ENCODE results near the gene MYO1E. TPM values are rescaled to one million over a fixed set of nuclear protein-coding genes. Genes with fewer than 3 reads are reported as not detected.

MYO1E gene
- total and polyA plus RNA-seq, 2 of the 8 experiments (the other 6 are each of a cell fraction or from before 2014, with no cell fraction given) = 19.6 to 142 TPM

- 91% methylated on average over 2 of the region's 2 CpGs; no CpG with 5 or more reads in 1 of the 2 experiments for WGBS, 2 experiments (ENCODE audit: extremely low coverage in 1 of 2, insufficient coverage in 1 of 2, insufficient read length in 1 of 2, insufficient replicate concordance in 2 of 2, low coverage in 1 of 2, low lambda C conversion rate in 2 of 2, missing lambda C conversion rate in 1 of 2)
- POLR2A ChIA-PET (ENCODE audit: partially characterized antibody) = no interaction called here
- TF ChIP-seq ATF3 (IDR thresholded peaks at IDR 0.05; ENCODE audit: insufficient read depth, low read depth, low read length) = no peak
- TF ChIP-seq SIN3A (conservative IDR thresholded peaks at IDR 0.05 in 1 of 2, IDR thresholded peaks at IDR 0.05 in 1 of 2; ENCODE audit: low read depth in 1 of 2, low read length in 2 of 2) = no peak
Measured at GRCh38 chr15:59230531-59231055, 142.1 kb downstream of the MYO1E start.

More at GRCh38 chr15:59230531-59231055, 142.1 kb downstream of the MYO1E start:
- no peak overlapping the region for H3K4me2 ChIP-seq (ENCODE audit: insufficient read depth in 1 of 2, low read depth in 2 of 2, low read length in 2 of 2)
- H3K9me3 ChIP-seq (ENCODE audit: insufficient read depth in 2 of 2, low read depth in 1 of 2, low read length in 1 of 2) = no peaks in the 10 kb centered on the region
- H4K20me1 ChIP-seq (replicated peaks in 1 of 2; ENCODE audit: control insufficient read depth in 1 of 2, insufficient read depth in 2 of 2, low read length in 2 of 2) = peaks cover 0 to 2% of the 10 kb centered on the region in 2 experiments
- H2BK20ac ChIP-seq (ENCODE audit: low read length) = no peak overlapping the region
- H3K27ac ChIP-seq (ENCODE audit: low read depth, low read length) = no peak overlapping the region
- H4K5ac ChIP-seq (ENCODE audit: insufficient read length, low read depth, low read length) = no peak overlapping the region
- H3K23ac ChIP-seq (ENCODE audit: insufficient read length) = no peak overlapping the region
- CTCF ChIA-PET (ENCODE audit: partially characterized antibody) = no interaction called here
- no peak overlapping the region for H2AK5ac ChIP-seq (ENCODE audit: low read depth, low read length)
- FAIRE-seq = no peak
- H4K8ac ChIP-seq (ENCODE audit: extremely low read depth, insufficient read depth, low read length) = no peak overlapping the region
- H2BK5ac ChIP-seq (ENCODE audit: low read depth, low read length) = no peak overlapping the region
- no peak overlapping the region for H3K56ac ChIP-seq (replicated peaks; ENCODE audit: insufficient read length, low read depth, low read length)
- no peak overlapping the region for H2BK15ac ChIP-seq (ENCODE audit: low read length)
- H2BK120ac ChIP-seq (replicated peaks; ENCODE audit: low read depth, low read length) = no peak overlapping the region
- H3K79me1 ChIP-seq (ENCODE audit: low read depth, low read length) = no peaks in the 10 kb centered on the region
- H3K4ac ChIP-seq (replicated peaks; ENCODE audit: insufficient read length, low read depth, low read length) = no peak overlapping the region
- H3K4me3 ChIP-seq (ENCODE audit: extremely low read depth in 1 of 4, insufficient read depth in 2 of 4, low read depth in 3 of 4, low read length in 4 of 4) = no peak overlapping the region
- peaks cover 0 to 17% (median 4%) of the 10 kb centered on the region in 4 experiments; a peak in 3 of 8 replicates for H3K36me3 ChIP-seq (ENCODE audit: control insufficient read depth in 2 of 4, insufficient read depth in 4 of 4, low read length in 3 of 4)
- no peak overlapping the region for H2AFZ ChIP-seq (ENCODE audit: low read length)
- no peak overlapping the region for H3K14ac ChIP-seq (ENCODE audit: insufficient read length)
- no peak overlapping the region for H4K91ac ChIP-seq (replicated peaks; ENCODE audit: insufficient read length, low read length)
- H3K9ac ChIP-seq (replicated peaks in 1 of 4; ENCODE audit: extremely low read depth in 1 of 4, low read depth in 3 of 4, low read length in 3 of 4) = no peak overlapping the region
- no peaks in the 10 kb centered on the region; a peak in 1 of 7 replicates for H3K4me1 ChIP-seq (replicated peaks in 1 of 4; ENCODE audit: control insufficient read depth in 3 of 4, insufficient read depth in 4 of 4, low read length in 3 of 4)
- no peak overlapping the region for H2BK12ac ChIP-seq (ENCODE audit: low read depth, low read length)
- H3K79me2 ChIP-seq (ENCODE audit: control insufficient read depth in 1 of 2, insufficient read depth in 2 of 2, low read length in 2 of 2) = no peaks in the 10 kb centered on the region
- no peak for DNase-seq (ENCODE audit: low read depth in 1 of 2, low spot score in 2 of 2)
- H3K27me3 ChIP-seq (replicated peaks in 1 of 4; ENCODE audit: control insufficient read depth in 3 of 4, extremely low read depth in 1 of 4, insufficient read depth in 3 of 4, low read length in 3 of 4) = no peaks in the 10 kb centered on the region
- H3K18ac ChIP-seq (ENCODE audit: extremely low read depth, low read length) = no peak overlapping the region
- H3K23me2 ChIP-seq (ENCODE audit: low read depth, low read length) = no peaks in the 10 kb centered on the region
